ENCODE measurements around the gene ARL14.

GRCh38 chr3:160648701-160649100 lies 28.3 kb upstream of the ARL14 start:
- TF ChIP-seq POLR2A (IDR thresholded peaks at IDR 0.05), result no peak
- TF ChIP-seq, protein P1, sequence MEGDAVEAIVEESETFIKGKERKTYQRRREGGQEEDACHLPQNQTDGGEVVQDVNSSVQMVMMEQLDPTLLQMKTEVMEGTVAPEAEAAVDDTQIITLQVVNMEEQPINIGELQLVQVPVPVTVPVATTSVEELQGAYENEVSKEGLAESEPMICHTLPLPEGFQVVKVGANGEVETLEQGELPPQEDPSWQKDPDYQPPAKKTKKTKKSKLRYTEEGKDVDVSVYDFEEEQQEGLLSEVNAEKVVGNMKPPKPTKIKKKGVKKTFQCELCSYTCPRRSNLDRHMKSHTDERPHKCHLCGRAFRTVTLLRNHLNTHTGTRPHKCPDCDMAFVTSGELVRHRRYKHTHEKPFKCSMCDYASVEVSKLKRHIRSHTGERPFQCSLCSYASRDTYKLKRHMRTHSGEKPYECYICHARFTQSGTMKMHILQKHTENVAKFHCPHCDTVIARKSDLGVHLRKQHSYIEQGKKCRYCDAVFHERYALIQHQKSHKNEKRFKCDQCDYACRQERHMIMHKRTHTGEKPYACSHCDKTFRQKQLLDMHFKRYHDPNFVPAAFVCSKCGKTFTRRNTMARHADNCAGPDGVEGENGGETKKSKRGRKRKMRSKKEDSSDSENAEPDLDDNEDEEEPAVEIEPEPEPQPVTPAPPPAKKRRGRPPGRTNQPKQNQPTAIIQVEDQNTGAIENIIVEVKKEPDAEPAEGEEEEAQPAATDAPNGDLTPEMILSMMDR (IDR thresholded peaks at IDR 0.05), result no peak

Data from adrenal gland (tissue), 5 donors.